CD4-positive, alpha-beta T cell (primary cell): ENCODE measurements around the gene E2F4. TPM values are rescaled to one million over a fixed set of nuclear protein-coding genes. Genes with fewer than 3 reads are reported as not detected.

Experiments
- ATAC-seq: fragments of 200-7000 bp; cut with Tn5 transposase; one replicate; pipeline ENCODE4 v1.10.0; 2022; ENCODE audit warnings: mild to moderate bottlenecking; ENCODE audit not compliant: poor library complexity
- CTCF ChIA-PET: fragments of 350-600 bp; sonication (Branson Sonifier 250); formaldehyde crosslinking; loops from one replicate; lab custom pipeline; 2021; ENCODE audit warnings: antibody characterized with exemption, inconsistent platforms; lab: Charles Lee
- POLR2A ChIA-PET: fragments of 350-600 bp; sonication (Branson Sonifier 250); formaldehyde crosslinking; loops from one replicate; lab custom pipeline; 2021; ENCODE audit warnings: antibody characterized with exemption, inconsistent platforms; lab: Charles Lee
- DNase-seq, 14 experiments: peaks; one replicate each; pipeline ENCODE4 v3.0.0-alpha.2; 2013 to 2020; ENCODE audit warnings: mixed read lengths in 2 of 14
- H3K27ac ChIP-seq, 2 donors: one replicate each; pipeline versions ENCODE4 v1.5.1 to v1.7.0; 2013; ENCODE audit warnings: low read length in 2 of 2, low read depth in 1 of 2, mild to moderate bottlenecking in 1 of 2
- H3K27me3 ChIP-seq, 2 experiments: 1 replicate in 1 of 2; 2 replicates in 1 of 2; pipeline versions ENCODE4 v1.6.1 to v1.7.0; 2013; ENCODE audit warnings: low read length in 2 of 2, control low read depth in 1 of 2, mild to moderate bottlenecking in 1 of 2, moderate library complexity in 1 of 2; ENCODE audit not compliant: insufficient read depth in 2 of 2, control insufficient read depth in 1 of 2
- H3K36me3 ChIP-seq: one replicate; pipeline ENCODE4 v1.6.1; 2013; ENCODE audit warnings: low read length, control low read depth; ENCODE audit not compliant: insufficient read depth
- H3K4me1 ChIP-seq: one replicate; pipeline ENCODE4 v1.6.1; 2013; ENCODE audit warnings: low read length, control low read depth; ENCODE audit not compliant: insufficient read depth
- H3K4me3 ChIP-seq: one replicate; pipeline ENCODE4 v1.5.1; 2013; ENCODE audit warnings: mild to moderate bottlenecking, low read length, moderate library complexity
- H3K9me3 ChIP-seq, 2 experiments: 1 replicate in 1 of 2; 2 replicates in 1 of 2; pipeline versions ENCODE4 v1.6.1 to v1.7.0; 2013; ENCODE audit warnings: low read length in 2 of 2, mild to moderate bottlenecking in 2 of 2, control low read depth in 1 of 2, moderate library complexity in 1 of 2; ENCODE audit not compliant: control insufficient read depth in 1 of 2, insufficient read depth in 1 of 2
- H3K27ac Mint-ChIP-seq: one replicate; pipeline ENCODE4 v1.8.0; 2020; ENCODE audit warnings: mixed read lengths
- H3K27me3 Mint-ChIP-seq: one replicate; pipeline ENCODE4 v1.8.0; 2021; ENCODE audit warnings: mixed read lengths
- H3K36me3 Mint-ChIP-seq: one replicate; pipeline ENCODE4 v1.8.0; 2021; ENCODE audit warnings: low read depth, mixed read lengths
- H3K4me1 Mint-ChIP-seq: one replicate; pipeline ENCODE4 v1.8.0; 2021; ENCODE audit warnings: low read depth, mixed read lengths
- H3K4me3 Mint-ChIP-seq: one replicate; pipeline ENCODE4 v1.8.0; 2020; ENCODE audit warnings: mild to moderate bottlenecking, mixed read lengths
- H3K9me3 Mint-ChIP-seq: one replicate; pipeline ENCODE4 v1.8.0; 2020; ENCODE audit warnings: mixed read lengths
- intact Hi-C, 2 experiments: fragments of 100-400 bp; cut with DNase I in 1 of 2; cut with micrococcal nuclease in 1 of 2; formaldehyde crosslinking; loops; one replicate each; pipeline versions ENCODE4 v1.15.1 to v1.9.0; 2023 to 2025; cut with DNase I, micrococcal nuclease
- total RNA-seq, 174 experiments: library from RNA in 2 of 174; stranded (reverse) in 2 of 174; gene quantifications; one replicate each; pipeline ENCODE4 v1.2.3 and lab custom pipeline; 2021 to 2026
- TF ChIP-seq, protein P1 (sequence below): fragments of 200-600 bp; IDR thresholded peaks from one replicate; pipeline ENCODE4 v1.8.0; 2022; ENCODE audit warnings: antibody characterized with exemption, mild to moderate bottlenecking

Gene E2F4
- total RNA-seq, 2 experiments from 2014 or later, result 50.9 to 56.1 TPM

DNA sequence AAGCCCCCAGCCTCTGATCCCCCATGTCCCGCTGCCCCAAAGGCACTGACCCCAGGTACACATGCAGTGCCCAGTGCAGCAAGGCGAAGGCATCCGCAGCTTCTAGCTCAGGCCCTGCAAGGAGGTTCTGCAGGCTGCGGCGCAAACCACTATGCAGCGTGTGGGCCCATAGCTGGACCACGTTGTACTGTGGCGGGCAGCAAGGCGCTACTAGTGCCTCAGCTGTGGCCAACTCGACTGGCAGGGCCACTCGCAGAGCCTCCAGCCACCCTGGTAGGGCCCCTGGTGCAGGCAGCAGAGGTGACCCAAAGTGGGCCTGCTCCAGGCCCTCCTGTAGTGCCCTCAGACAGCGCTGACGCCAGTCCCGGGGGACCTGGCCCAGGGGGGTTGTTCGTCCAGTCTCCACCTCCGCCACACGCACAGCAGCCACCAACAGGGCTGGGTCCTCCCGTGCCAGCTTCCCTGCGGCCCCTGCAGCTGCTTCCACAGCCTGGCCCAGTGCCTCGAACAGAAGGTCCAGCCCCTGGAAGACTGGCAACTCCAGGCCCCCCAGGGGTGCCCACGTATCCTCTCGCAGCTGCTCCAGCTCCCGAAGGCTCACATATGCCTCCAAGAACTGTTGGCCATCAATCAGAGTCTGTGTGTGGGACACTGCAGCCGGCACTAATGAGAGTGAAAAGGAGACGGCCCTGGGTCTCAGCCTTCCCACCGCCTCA, 4.6 kb upstream of the E2F4 start:
- CTCF ChIA-PET, result no interaction called here

DNA sequence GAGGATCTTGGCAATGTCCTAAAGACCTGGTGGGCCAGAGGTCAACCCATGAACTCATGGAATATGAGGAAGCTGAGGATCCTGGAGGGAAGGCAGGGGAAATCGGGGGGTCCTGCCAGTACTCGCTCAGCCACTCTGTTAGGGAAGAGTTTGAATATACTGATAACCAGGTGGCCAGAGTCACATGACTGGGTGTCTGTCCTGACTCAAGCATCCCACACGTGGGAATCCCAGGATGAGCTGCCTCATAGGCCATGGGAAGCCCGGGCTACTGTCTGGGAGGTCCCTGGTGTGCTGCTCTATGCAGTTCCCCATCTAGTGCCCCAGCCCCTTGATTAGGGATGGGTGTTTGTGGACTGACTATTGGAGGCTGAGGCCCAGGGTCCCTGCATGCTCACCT, 3.6 kb upstream of the E2F4 start:
- H3K27me3 Mint-ChIP-seq, result no peaks in the 10 kb centered on the region
- no peak for DNase-seq
- H3K9me3 Mint-ChIP-seq, result no peaks in the 10 kb centered on the region
- peaks cover 5% of the 10 kb centered on the region for H3K36me3 ChIP-seq
- H3K4me3 Mint-ChIP-seq, result peak overlapping the region; percentile 60
- ChIA-PET POLR2A (interaction anchor here (0.7 kb wide), 1 partner anchor 379 kb away, joined by 3 read pairs; no protein-coding TSS in a partner anchor), CTCF (interaction anchor here (1.4 kb wide), 1 partner anchor 170 kb away, joined by 3 read pairs; no protein-coding TSS in a partner anchor)
- intact Hi-C loops, result loop anchor here (5.0 to 10.0 kb wide), 2 partner anchors 171 to 174 kb away; no protein-coding TSS in a partner anchor
- H3K27ac ChIP-seq, result no peak overlapping the region
- TF ChIP-seq, protein P1, sequence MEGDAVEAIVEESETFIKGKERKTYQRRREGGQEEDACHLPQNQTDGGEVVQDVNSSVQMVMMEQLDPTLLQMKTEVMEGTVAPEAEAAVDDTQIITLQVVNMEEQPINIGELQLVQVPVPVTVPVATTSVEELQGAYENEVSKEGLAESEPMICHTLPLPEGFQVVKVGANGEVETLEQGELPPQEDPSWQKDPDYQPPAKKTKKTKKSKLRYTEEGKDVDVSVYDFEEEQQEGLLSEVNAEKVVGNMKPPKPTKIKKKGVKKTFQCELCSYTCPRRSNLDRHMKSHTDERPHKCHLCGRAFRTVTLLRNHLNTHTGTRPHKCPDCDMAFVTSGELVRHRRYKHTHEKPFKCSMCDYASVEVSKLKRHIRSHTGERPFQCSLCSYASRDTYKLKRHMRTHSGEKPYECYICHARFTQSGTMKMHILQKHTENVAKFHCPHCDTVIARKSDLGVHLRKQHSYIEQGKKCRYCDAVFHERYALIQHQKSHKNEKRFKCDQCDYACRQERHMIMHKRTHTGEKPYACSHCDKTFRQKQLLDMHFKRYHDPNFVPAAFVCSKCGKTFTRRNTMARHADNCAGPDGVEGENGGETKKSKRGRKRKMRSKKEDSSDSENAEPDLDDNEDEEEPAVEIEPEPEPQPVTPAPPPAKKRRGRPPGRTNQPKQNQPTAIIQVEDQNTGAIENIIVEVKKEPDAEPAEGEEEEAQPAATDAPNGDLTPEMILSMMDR, result no peak
- no peak overlapping the region for H3K27ac Mint-ChIP-seq
- no peak overlapping the region for H3K4me3 ChIP-seq
- peaks cover 32% of the 10 kb centered on the region for H3K4me1 Mint-ChIP-seq
- no peaks in the 10 kb centered on the region for H3K9me3 ChIP-seq
- ATAC-seq, result no peak
- no peaks in the 10 kb centered on the region for H3K27me3 ChIP-seq
- peaks cover 40% of the 10 kb centered on the region for H3K4me1 ChIP-seq
- H3K36me3 Mint-ChIP-seq, result peaks cover 10% of the 10 kb centered on the region

More for the DNA sequence above, 4.6 kb upstream of the E2F4 start:
- H3K4me3 Mint-ChIP-seq, result no peak overlapping the region
- no peaks in the 10 kb centered on the region for H3K9me3 ChIP-seq
- no peaks in the 10 kb centered on the region for H3K27me3 ChIP-seq
- H3K36me3 Mint-ChIP-seq, result peaks cover 5% of the 10 kb centered on the region
- TF ChIP-seq, protein P1, result no peak
- no peaks in the 10 kb centered on the region for H3K27me3 Mint-ChIP-seq
- H3K4me1 ChIP-seq, result peaks cover 35% of the 10 kb centered on the region
- POLR2A ChIA-PET, result interaction anchor here (5.2 kb wide), 1 partner anchor 26 kb away, joined by 51 read pairs; the partner anchor contains the start of genes FBXL8 and TRADD
- H3K4me3 ChIP-seq, result no peak overlapping the region
- no peaks in the 10 kb centered on the region for H3K36me3 ChIP-seq
- ATAC-seq (no peak), DNase-seq (no peak)
- peaks cover 23% of the 10 kb centered on the region for H3K4me1 Mint-ChIP-seq
- intact Hi-C loops, result loop anchor here (5.0 to 10.0 kb wide), 2 partner anchors 170 to 173 kb away; no protein-coding TSS in a partner anchor
- H3K27ac ChIP-seq, result no peak overlapping the region
- H3K9me3 Mint-ChIP-seq, result no peaks in the 10 kb centered on the region
- H3K27ac Mint-ChIP-seq, result no peak overlapping the region

DNA sequence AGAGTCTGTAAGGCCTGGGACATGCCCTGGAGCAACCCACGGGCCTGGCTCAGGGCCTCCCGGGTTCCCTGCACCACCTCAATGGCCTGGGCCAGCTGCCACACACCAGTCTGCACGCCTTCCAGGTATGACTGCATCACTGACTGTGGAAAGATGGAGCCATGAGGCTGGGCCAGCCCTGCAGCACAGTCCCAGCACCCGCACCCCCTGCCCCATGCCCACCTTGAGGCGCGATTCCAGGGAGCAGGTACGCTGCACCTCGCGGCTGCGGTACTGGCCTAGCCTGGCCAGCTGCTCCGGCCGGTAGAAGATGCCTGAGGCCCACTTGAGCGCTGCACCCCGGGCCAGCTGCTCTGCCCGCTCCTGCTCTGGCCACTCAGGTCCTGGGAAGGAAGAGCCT, 3.2 kb upstream of the E2F4 start:
- Mint-ChIP-seq H3K27ac (no peak overlapping the region), H3K36me3 (peaks cover 15% of the 10 kb centered on the region), H3K4me3 (no peak overlapping the region), H3K27me3 (no peaks in the 10 kb centered on the region), H3K9me3 (no peaks in the 10 kb centered on the region), H3K4me1 (peaks cover 37% of the 10 kb centered on the region)
- H3K27me3 ChIP-seq, result no peaks in the 10 kb centered on the region
- TF ChIP-seq, protein P1, result no peak
- no peaks in the 10 kb centered on the region for H3K9me3 ChIP-seq
- H3K4me3 ChIP-seq, result no peak overlapping the region
- peaks cover 10% of the 10 kb centered on the region for H3K36me3 ChIP-seq
- DNase-seq, result no peak
- no peak for ATAC-seq
- ChIA-PET POLR2A (no interaction called here), CTCF (interaction anchor here (1.4 kb wide), 1 partner anchor 171 kb away, joined by 3 read pairs; no protein-coding TSS in a partner anchor)
- no peak overlapping the region for H3K27ac ChIP-seq
- intact Hi-C loops, result loop anchor here (5.0 to 10.0 kb wide), 2 partner anchors 171 to 174 kb away; no protein-coding TSS in a partner anchor
- peaks cover 42% of the 10 kb centered on the region for H3K4me1 ChIP-seq
